DMS114 treated with DMSO at 0.1 percent for 48 hours (cell line): ENCODE measurements around the gene TNIK.
"Not testable (repeated sequence)": the region's sequence is repeated elsewhere in the genome, so short reads cannot be mapped to it uniquely, and the experiment has no call there.

Experiments
- DNase-seq: peaks from one replicate; lab custom pipeline; 2025; ENCODE audit not compliant: unreplicated experiment; lab: John Stamatoyannopoulos, UW

Gene TNIK

GRCh38 chr3:171315919-171316318, 144.3 kb downstream of the TNIK start:
- no peak for DNase-seq

GRCh38 chr3:171315101-171315500, 145.1 kb downstream of the TNIK start:
- no peak for DNase-seq

- no peak for DNase-seq
Measured at GRCh38 chr3:171314341-171314740, 145.9 kb downstream of the TNIK start.

GRCh38 chr3:171313702-171314101, 146.5 kb downstream of the TNIK start:
- no peak for DNase-seq

- no peak for DNase-seq
Measured at GRCh38 chr3:171312741-171313140, 147.5 kb downstream of the TNIK start.

- DNase-seq, result no peak
Measured at GRCh38 chr3:171311784-171312183, 148.4 kb downstream of the TNIK start.

GRCh38 chr3:171309906-171310359, 150.3 kb downstream of the TNIK start:
- DNase-seq, result no peak

- no peak for DNase-seq
Measured at GRCh38 chr3:171307988-171308387, 152.2 kb downstream of the TNIK start.

GRCh38 chr3:171307046-171307585, 153.1 kb downstream of the TNIK start:
- no peak for DNase-seq

GRCh38 chr3:171306631-171307030, 153.6 kb downstream of the TNIK start:
- no peak for DNase-seq

GRCh38 chr3:171305823-171306222, 154.4 kb downstream of the TNIK start:
- not testable (repeated sequence) for DNase-seq

GRCh38 chr3:171304498-171304897, 155.7 kb downstream of the TNIK start:
- DNase-seq, result not testable (repeated sequence)

- not testable (repeated sequence) for DNase-seq
Measured at GRCh38 chr3:171304017-171304416, 156.2 kb downstream of the TNIK start.

- DNase-seq, result no peak
Measured at GRCh38 chr3:171301998-171302397, 158.2 kb downstream of the TNIK start.

- DNase-seq, result no peak
Measured at GRCh38 chr3:171301002-171301401, 159.2 kb downstream of the TNIK start.

- DNase-seq, result no peak
Measured at GRCh38 chr3:171297951-171298350, 162.3 kb downstream of the TNIK start.

GRCh38 chr3:171297207-171297606, 163.0 kb downstream of the TNIK start:
- DNase-seq, result no peak

GRCh38 chr3:171295484-171296373, 164.5 kb downstream of the TNIK start:
- DNase-seq, result no peak

GRCh38 chr3:171293142-171293782, 166.9 kb downstream of the TNIK start:
- no peak for DNase-seq

- DNase-seq, result no peak
Measured at GRCh38 chr3:171290680-171291079, 169.5 kb downstream of the TNIK start.

GRCh38 chr3:171289291-171289690, 170.9 kb downstream of the TNIK start:
- DNase-seq, result no peak

- DNase-seq, result not testable (repeated sequence)
Measured at GRCh38 chr3:171287761-171288160, 172.4 kb downstream of the TNIK start.
